Suprapubic skin (tissue), 4 donors: ENCODE data around the gene CTSE. TPM values are rescaled to one million over a fixed set of nuclear protein-coding genes. Genes with fewer than 3 reads are reported as not detected.

ENCODE experiments used
- DNase-seq, 2 donors: peaks; one replicate each; pipeline ENCODE4 v3.0.0-alpha.2; 2019; ENCODE audit warnings: low spot score in 2 of 2
- H3K27ac ChIP-seq: fragments of 200-600 bp; sonication (generic); one replicate; pipeline ENCODE4 v1.5.1; 2019
- H3K27me3 ChIP-seq: fragments of 200-600 bp; sonication (generic); one replicate; pipeline ENCODE4 v1.5.1; 2019
- H3K36me3 ChIP-seq: fragments of 200-600 bp; sonication (generic); one replicate; pipeline ENCODE4 v1.5.1; 2019
- H3K4me1 ChIP-seq: fragments of 200-600 bp; sonication (generic); one replicate; pipeline ENCODE4 v1.5.1; 2019
- H3K4me3 ChIP-seq: fragments of 200-600 bp; sonication (generic); one replicate; pipeline ENCODE4 v1.5.1; 2019; ENCODE audit warnings: mild to moderate bottlenecking
- H3K9me3 ChIP-seq: fragments of 200-600 bp; sonication (generic); one replicate; pipeline ENCODE4 v1.5.1; 2019
- EP300 ChIP-seq: sonication (generic); formaldehyde crosslinking; IDR thresholded peaks from one replicate; pipeline ENCODE4 v1.6.1; 2017; ENCODE audit warnings: antibody characterized with exemption
- POLR2A ChIP-seq, 2 donors: fragments of 450-650 bp; IDR thresholded peaks; one replicate each; pipeline ENCODE4 v1.6.1; 2017; ENCODE audit warnings: antibody characterized with exemption in 2 of 2, mild to moderate bottlenecking in 2 of 2, moderate library complexity in 2 of 2
- POLR2AphosphoS5 ChIP-seq, 3 donors: sonication (generic); formaldehyde crosslinking; IDR thresholded peaks; one replicate each; pipeline ENCODE4 v1.6.1; 2017; ENCODE audit warnings: antibody characterized with exemption in 3 of 3
- WGBS: methylation state at CpG from one replicate; pipeline ENCODE4 v1.1.5; 2018; 5-methylcytosine and 5-hydroxymethylcytosine counted together
- total RNA-seq, 4 donors: library from RNA; depleted of rRNA; stranded (reverse); fragments of >200 nt; gene quantifications; one replicate each; pipeline ENCODE4 v1.1.0, GENCODE V29; 2016
- TF ChIP-seq, protein P1 (sequence below), 2 donors: fragments of 200-600 bp in 1 of 2; fragments of 450-650 bp in 1 of 2; sonication (generic) in 1 of 2; IDR thresholded peaks; one replicate each; pipeline ENCODE4 v1.5.1; 2016 to 2019; ENCODE audit warnings: antibody characterized with exemption in 2 of 2, mild to moderate bottlenecking in 1 of 2, moderate library complexity in 1 of 2

Gene CTSE
- total RNA-seq, 4 donors from 2014 or later = not detected

DNA sequence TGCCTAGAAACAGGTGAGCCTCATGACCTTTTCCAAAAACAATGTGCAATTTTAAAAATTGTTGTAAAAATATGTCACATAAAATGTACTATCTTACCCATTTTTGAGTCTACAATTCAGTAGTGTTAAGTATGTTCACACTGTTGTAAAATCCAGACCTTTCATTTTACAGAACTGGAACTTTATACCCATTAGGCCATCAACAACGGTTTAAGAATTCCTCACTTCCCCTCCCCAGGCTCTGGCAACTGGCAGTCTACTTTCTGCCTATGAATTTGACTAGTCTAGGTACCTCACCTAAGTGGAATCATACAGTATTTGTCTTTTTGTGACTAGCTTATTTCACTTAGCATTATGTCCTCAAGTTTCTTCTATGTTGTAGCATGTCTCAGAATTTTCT lies 8.6 kb downstream of the CTSE start:
- Histone ChIP-seq H3K27ac (no peak overlapping the region), H3K4me3 (no peak overlapping the region), H3K36me3 (no peaks in the 10 kb centered on the region), H3K4me1 (no peaks in the 10 kb centered on the region), H3K9me3 (no peaks in the 10 kb centered on the region), H3K27me3 (no peaks in the 10 kb centered on the region)
- TF ChIP-seq, protein P1, sequence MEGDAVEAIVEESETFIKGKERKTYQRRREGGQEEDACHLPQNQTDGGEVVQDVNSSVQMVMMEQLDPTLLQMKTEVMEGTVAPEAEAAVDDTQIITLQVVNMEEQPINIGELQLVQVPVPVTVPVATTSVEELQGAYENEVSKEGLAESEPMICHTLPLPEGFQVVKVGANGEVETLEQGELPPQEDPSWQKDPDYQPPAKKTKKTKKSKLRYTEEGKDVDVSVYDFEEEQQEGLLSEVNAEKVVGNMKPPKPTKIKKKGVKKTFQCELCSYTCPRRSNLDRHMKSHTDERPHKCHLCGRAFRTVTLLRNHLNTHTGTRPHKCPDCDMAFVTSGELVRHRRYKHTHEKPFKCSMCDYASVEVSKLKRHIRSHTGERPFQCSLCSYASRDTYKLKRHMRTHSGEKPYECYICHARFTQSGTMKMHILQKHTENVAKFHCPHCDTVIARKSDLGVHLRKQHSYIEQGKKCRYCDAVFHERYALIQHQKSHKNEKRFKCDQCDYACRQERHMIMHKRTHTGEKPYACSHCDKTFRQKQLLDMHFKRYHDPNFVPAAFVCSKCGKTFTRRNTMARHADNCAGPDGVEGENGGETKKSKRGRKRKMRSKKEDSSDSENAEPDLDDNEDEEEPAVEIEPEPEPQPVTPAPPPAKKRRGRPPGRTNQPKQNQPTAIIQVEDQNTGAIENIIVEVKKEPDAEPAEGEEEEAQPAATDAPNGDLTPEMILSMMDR (IDR thresholded peaks at IDR 0.05) = no peak
- no peak for DNase-seq
- WGBS = 85% methylated on average over 1 of the region's 1 CpG

DNA sequence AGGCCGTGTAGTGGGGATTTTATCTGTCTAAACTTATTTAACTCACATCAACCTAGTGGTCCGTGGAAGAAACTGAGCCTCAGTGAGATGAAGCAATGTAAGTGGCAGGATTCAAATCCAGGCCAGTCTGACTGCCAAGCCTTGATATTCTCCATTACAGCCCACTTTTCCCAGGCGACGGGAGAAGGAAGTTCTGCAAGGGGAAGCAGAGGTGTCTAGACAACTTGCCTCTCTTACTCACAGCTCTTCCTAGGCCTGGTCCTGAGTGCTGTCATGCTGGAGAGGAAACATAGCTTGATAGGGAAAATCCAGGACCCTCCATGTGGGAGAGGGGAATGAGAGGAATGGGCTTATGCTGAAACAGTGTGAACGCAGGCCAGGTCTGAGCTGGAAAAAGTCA lies 9.1 kb downstream of the CTSE start:
- no peak overlapping the region for H3K4me3 ChIP-seq
- DNase-seq = no peak
- 85% methylated on average over 5 of the region's 5 CpGs for WGBS
- no peaks in the 10 kb centered on the region for H3K9me3 ChIP-seq
- no peak overlapping the region for H3K27ac ChIP-seq
- no peaks in the 10 kb centered on the region for H3K36me3 ChIP-seq
- TF ChIP-seq EP300 (no peak), POLR2AphosphoS5 (IDR thresholded peaks at IDR 0.05) (no peak), POLR2A (IDR thresholded peaks at IDR 0.05) (no peak)
- TF ChIP-seq, protein P1 (IDR thresholded peaks at IDR 0.05) = no peak
- H3K27me3 ChIP-seq = no peaks in the 10 kb centered on the region
- no peaks in the 10 kb centered on the region for H3K4me1 ChIP-seq

DNA sequence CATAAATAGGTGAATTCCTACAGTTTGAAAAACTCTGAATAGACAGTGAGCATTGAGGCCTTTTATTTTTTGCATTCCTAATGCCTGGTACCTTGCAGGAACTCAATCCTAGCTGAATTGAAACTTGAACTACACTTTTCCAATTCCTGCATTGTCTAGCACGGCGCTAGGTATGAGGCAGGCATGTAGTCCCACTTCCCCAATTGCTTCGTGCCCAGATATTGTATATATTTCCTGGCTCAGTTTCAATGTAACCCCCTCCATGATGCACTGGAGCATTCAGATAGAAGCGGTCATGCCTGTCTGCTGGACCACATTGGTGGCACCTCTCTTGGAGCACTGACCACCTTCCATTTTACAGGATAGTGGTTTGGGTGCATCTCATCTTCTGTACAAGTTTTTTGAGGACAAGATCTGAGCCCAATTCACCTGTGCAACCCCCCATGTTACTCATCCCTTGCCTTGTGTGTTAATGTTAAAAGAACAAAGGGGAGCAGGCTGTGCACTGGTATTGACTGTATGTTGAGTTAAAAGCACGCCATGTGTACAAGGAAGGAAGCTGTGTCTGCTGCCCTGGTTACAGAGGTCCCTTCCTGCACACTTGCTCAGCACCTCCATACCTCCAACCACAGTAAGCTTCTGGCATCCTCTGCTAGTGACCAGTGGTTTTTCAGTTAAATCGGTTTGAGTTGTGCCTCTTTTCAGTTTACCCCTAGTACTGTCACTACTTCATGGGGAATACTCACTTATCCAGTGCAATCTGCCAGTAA lies 10.5 kb downstream of the CTSE start:
- no peak overlapping the region for H3K27ac ChIP-seq
- WGBS = 91% methylated on average over 6 of the region's 6 CpGs
- TF ChIP-seq POLR2A (IDR thresholded peaks at IDR 0.05) (no peak), EP300 (no peak), POLR2AphosphoS5 (IDR thresholded peaks at IDR 0.05) (no peak)
- TF ChIP-seq, protein P1 (IDR thresholded peaks at IDR 0.05) = no peak
- DNase-seq = no peak
- no peaks in the 10 kb centered on the region for H3K27me3 ChIP-seq
- H3K9me3 ChIP-seq = no peaks in the 10 kb centered on the region
- H3K36me3 ChIP-seq = no peaks in the 10 kb centered on the region
- no peak overlapping the region for H3K4me3 ChIP-seq
- no peaks in the 10 kb centered on the region for H3K4me1 ChIP-seq

DNA sequence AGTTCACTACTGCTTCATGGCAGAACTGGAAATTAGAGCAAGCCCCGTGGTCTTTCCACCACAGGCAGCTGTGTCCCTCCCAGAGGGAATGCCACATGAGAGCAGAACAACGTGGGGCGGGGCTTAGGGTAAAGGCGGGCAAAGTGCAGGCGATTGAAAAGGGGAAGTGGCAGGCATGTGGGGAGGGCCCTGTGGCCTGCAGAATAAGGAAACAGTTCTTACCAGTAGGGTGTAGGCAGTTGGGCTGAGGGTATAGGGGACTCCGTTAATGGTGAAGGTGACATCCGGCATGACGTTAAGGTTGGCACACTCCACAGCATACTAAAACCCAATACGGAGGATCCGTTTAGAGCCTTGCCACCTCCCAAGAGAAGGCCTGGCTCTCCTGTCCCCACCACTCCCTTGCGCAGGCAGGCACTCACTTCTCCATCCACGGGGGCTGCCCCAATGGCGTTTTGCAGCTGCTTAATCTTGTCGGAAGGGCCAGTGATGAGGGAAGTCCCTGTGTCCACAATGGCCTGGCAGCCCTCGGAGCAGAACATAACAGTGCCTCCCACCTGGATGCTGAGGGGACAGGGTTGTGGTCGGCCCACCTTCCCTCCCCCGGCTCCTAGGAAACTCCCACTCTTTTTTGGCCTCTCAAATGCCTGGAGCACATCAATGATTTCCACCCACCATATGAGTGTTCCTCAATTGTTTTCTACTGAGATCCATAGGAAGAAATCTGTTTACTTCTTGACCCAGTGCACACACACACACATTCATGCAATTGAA lies 11.4 kb downstream of the CTSE start:
- H3K27ac ChIP-seq = no peak overlapping the region
- H3K9me3 ChIP-seq = no peaks in the 10 kb centered on the region
- H3K36me3 ChIP-seq = no peaks in the 10 kb centered on the region
- no peak overlapping the region for H3K4me3 ChIP-seq
- H3K4me1 ChIP-seq = no peaks in the 10 kb centered on the region
- 58% methylated on average over 17 of the region's 17 CpGs for WGBS
- H3K27me3 ChIP-seq = no peaks in the 10 kb centered on the region
- DNase-seq = peak in 1 of 2 donors; percentile 82
- TF ChIP-seq EP300 = no peak
- no peak for TF ChIP-seq POLR2AphosphoS5 (IDR thresholded peaks at IDR 0.05)
- TF ChIP-seq POLR2A (IDR thresholded peaks at IDR 0.05) = no peak
- TF ChIP-seq, protein P1 (IDR thresholded peaks at IDR 0.05) = no peak

DNA sequence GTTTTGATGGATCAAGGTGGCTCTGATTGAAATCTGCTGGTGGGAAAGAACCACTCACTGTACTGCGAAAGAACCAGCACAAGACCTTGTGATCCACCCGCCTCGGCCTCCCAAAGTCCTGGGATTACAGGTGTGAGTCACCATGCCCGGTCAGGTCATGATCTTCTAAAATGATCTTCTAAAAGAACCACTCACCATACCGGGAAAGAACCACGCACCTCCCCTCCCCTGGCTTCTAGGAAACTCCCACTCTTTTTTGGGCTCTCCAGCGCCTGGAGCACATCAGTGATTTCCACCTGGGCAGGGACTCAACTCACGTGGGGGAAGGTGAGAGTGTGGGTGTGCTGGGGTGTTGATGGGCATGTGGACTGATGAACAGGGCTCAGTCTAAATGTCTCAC lies 12.6 kb downstream of the CTSE start:
- peaks cover 3% of the 10 kb centered on the region for H3K4me1 ChIP-seq
- DNase-seq = no peak
- no peaks in the 10 kb centered on the region for H3K27me3 ChIP-seq
- no peak overlapping the region for H3K4me3 ChIP-seq
- WGBS = 60% methylated on average over 8 of the region's 8 CpGs
- no peak overlapping the region for H3K27ac ChIP-seq
- H3K36me3 ChIP-seq = no peaks in the 10 kb centered on the region
- H3K9me3 ChIP-seq = no peaks in the 10 kb centered on the region
- TF ChIP-seq POLR2A (IDR thresholded peaks at IDR 0.05) (no peak), EP300 (no peak), POLR2AphosphoS5 (IDR thresholded peaks at IDR 0.05) (no peak)
- TF ChIP-seq, protein P1 (IDR thresholded peaks at IDR 0.05) = no peak
